Hypothalamus (tissue), 51 donors: ENCODE data around the gene UPK3A.

ENCODE experiments used
- DNase-seq, 51 donors: peaks; one replicate each; lab custom pipeline; 2025; lab: John Stamatoyannopoulos, UW

UPK3A gene

GRCh38 chr22:45306139-45306538 lies 21.4 kb downstream of the UPK3A start:
- DNase-seq: no peak

- peak in 1 of 51 donors; percentile 57 for DNase-seq
These were observed 23.7 kb downstream of the UPK3A start for GRCh38 chr22:45308391-45308956.

GRCh38 chr22:45308957-45309421 lies 24.2 kb downstream of the UPK3A start:
- DNase-seq: peak in 2 of 51 donors; percentile 52 to 57

GRCh38 chr22:45309422-45310227 lies 24.9 kb downstream of the UPK3A start, which contains the start of gene FAM118A:
FAM118A (plus strand) TSS chr22:45309934; CDS start chr22:45322380, 12,446 bp downstream.
- peak; percentile 66 to 98 (median 93) for DNase-seq

GRCh38 chr22:45310331-45310976 lies 25.7 kb downstream of the UPK3A start:
- peak in 1 of 51 donors; percentile 20 for DNase-seq

GRCh38 chr22:45310977-45311531 lies 26.3 kb downstream of the UPK3A start:
- DNase-seq: no peak

GRCh38 chr22:45312415-45312814 lies 27.7 kb downstream of the UPK3A start:
- no peak for DNase-seq

GRCh38 chr22:45312856-45313255 lies 28.1 kb downstream of the UPK3A start:
- no peak for DNase-seq

- no peak for DNase-seq
These were observed 29.4 kb downstream of the UPK3A start for GRCh38 chr22:45314054-45314721.

GRCh38 chr22:45314786-45315185 lies 30.0 kb downstream of the UPK3A start:
- DNase-seq: no peak

- DNase-seq: no peak
These were observed 32.2 kb downstream of the UPK3A start for GRCh38 chr22:45316796-45317526.

GRCh38 chr22:45317551-45318167 lies 32.9 kb downstream of the UPK3A start:
- DNase-seq: peak in 32 of 51 donors; percentile 7 to 67 (median 37)

GRCh38 chr22:45318168-45318557 lies 33.4 kb downstream of the UPK3A start:
- DNase-seq: peak in 39 of 51 donors; percentile 18 to 82 (median 55)

GRCh38 chr22:45318558-45319323 lies 34.0 kb downstream of the UPK3A start:
- no peak for DNase-seq

GRCh38 chr22:45319324-45319685 lies 34.6 kb downstream of the UPK3A start:
- no peak for DNase-seq

GRCh38 chr22:45320357-45320976 lies 35.7 kb downstream of the UPK3A start:
- DNase-seq: no peak

- DNase-seq: no peak
These were observed 37.1 kb downstream of the UPK3A start for GRCh38 chr22:45321827-45322226.

GRCh38 chr22:45322873-45323525 lies 38.2 kb downstream of the UPK3A start:
- DNase-seq: no peak
